GM18909 (cell line): ENCODE results near the gene MAP3K21.

ENCODE experiments used
- ATAC-seq: cut with Tn5 transposase; IDR thresholded peaks from one replicate; pipeline ENCODE4 v1.9.1; 2021; ENCODE audit warnings: mild to moderate bottlenecking; ENCODE audit not compliant: unreplicated experiment, poor library complexity

The MAP3K21 gene

DNA sequence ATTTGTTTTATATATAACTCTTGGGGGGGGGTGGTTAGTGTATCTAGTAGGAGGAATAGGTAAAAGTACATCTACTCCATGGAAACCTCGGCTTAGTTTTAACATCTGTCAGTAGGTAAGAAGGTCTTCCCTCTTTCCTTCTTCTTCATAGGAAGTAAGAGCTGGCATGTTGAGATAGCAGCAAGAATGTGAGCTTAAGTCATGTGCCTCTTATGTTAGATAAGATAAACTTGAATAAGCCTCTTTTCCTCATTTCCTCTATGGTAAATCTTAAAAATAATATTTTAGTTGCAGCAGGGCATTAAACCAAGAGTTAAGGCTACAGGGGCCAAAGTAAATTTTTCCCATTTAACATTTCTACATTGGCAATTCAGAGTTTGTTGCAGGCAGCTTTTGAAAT lies 100.4 kb downstream of the MAP3K21 start:
- ATAC-seq = no peak

DNA sequence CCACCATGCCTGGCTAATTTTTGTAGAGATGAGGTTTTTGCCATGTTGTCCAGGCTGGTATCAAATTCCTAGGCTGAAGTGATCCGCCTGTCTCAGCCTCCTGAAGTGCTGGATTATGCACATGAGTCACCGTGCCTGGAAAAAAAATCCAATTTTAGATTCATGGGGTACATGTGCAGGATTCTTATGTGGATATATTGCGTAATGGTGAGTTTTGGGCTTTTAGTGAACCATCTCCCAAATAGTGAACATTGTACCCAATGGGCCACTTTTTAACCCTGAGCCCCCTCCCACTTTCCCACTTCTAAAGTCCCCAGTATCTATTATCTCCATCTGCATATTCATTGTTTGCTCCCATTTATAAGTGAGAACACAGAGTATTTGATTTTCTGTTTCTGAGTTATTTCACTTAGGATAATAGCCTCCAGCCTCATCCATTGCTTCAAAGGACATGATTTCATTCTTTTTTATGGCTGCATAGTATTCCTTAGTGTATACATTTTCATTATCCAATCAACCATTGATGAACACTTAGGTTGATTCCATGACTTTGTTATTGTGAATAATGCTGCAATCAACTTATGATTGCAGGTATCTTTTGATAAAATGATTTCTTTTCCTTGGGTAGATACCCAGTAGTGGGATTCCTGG lies 104.4 kb downstream of the MAP3K21 start:
- no peak for ATAC-seq

DNA sequence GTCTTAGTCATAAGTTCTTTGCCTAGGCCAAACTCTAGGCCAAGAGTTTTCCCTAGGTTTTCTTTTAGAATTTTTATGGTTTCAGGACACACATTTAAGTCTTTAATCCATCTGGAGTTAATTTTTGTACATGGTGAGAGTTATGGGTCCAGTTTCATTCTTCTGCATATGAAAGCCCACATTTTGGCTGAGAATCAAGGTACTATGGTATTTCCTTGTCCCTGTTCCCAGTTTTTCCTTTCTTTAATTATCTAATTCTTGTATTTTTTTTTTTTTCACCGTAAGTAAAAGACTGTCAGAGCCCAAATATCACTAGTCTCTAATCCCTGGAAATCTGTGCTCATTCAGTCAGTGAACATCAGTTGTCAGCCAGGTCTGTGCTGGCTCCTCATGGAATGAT lies 105.4 kb downstream of the MAP3K21 start:
- ATAC-seq = no peak

DNA sequence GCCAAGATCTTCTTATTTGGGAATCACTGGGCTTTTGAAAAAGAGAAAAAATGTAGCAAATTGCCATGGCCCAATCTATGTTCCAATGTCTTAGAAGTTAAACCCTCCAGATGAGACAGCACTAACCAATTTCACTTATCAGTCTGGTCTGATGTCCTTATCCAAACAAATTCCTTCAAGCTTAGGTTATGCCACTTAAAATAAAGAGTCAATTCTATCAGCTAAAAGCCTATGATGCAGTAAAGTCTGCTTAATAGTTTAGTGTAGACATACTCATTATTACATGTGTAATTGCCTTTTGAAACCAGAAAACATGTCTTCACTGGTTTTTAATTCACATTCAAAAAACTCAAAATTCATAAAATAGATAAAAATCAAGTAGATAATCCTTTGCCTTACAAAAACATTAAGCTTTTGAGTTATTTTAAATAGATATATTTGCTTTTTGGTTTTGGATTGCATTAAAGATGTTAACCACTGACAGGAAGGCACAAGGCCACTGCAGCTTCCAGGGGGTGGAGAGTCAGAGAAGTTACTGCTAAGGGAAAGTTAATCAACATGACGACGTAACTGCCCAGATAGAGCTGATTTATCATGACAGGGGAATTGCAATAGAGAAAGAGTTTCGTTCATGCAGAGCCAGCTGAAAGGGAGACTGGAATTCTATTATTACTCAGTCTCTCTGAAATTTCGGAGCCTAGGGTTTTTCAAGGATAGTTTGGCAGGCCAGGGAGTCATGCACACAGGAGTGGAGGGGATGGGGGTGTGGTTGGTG lies 106.1 kb downstream of the MAP3K21 start:
- no peak for ATAC-seq
